ENCODE measurements around the gene EML6. TPM values are rescaled to one million over a fixed set of nuclear protein-coding genes. Genes with fewer than 3 reads are reported as not detected.

The EML6 gene
- total RNA-seq, 1 experiment from 2014 or later = 1.6 TPM

- DNase-seq (ENCODE audit: low read depth) = no peak
Measured at GRCh38 chr2:54706622-54707021, 16.8 kb upstream of the EML6 start.

- DNase-seq (ENCODE audit: low read depth) = no peak
Measured at GRCh38 chr2:54708584-54709335, 14.7 kb upstream of the EML6 start.

GRCh38 chr2:54709336-54709809 lies 14.1 kb upstream of the EML6 start:
- DNase-seq (ENCODE audit: low read depth) = no peak

GRCh38 chr2:54710216-54710615 lies 13.2 kb upstream of the EML6 start:
- DNase-seq (ENCODE audit: low read depth) = no peak

GRCh38 chr2:54712516-54712915 lies 10.9 kb upstream of the EML6 start:
- DNase-seq (ENCODE audit: low read depth) = no peak

GRCh38 chr2:54714996-54715395 lies 8.5 kb upstream of the EML6 start:
- DNase-seq (ENCODE audit: low read depth) = no peak

- no peak for DNase-seq (ENCODE audit: low read depth)
Measured at GRCh38 chr2:54716375-54716774, 7.1 kb upstream of the EML6 start.

- DNase-seq (ENCODE audit: low read depth) = peak; percentile 12
Measured at GRCh38 chr2:54720563-54720962, 2.9 kb upstream of the EML6 start.

GRCh38 chr2:54722641-54723040 lies 821 bp upstream of the EML6 start:
- peak; percentile 47 for DNase-seq (ENCODE audit: low read depth)

GRCh38 chr2:54723996-54724559 lies 616 bp downstream of the EML6 start:
- peak; percentile 36 for DNase-seq (ENCODE audit: low read depth)

- peak; percentile 18 for DNase-seq (ENCODE audit: low read depth)
Measured at GRCh38 chr2:54724560-54725342, 1.3 kb downstream of the EML6 start.

- DNase-seq (ENCODE audit: low read depth) = no peak
Measured at GRCh38 chr2:54725343-54726099, 2.1 kb downstream of the EML6 start.

- no peak for DNase-seq (ENCODE audit: low read depth)
Measured at GRCh38 chr2:54726431-54726830, 3.0 kb downstream of the EML6 start.

GRCh38 chr2:54726940-54727339 lies 3.5 kb downstream of the EML6 start:
- no peak for DNase-seq (ENCODE audit: low read depth)

- DNase-seq (ENCODE audit: low read depth) = peak; percentile 89
Measured at GRCh38 chr2:54728669-54729120, 5.2 kb downstream of the EML6 start.

GRCh38 chr2:54735636-54736035 lies 12.2 kb downstream of the EML6 start:
- DNase-seq (ENCODE audit: low read depth) = no peak

GRCh38 chr2:54738281-54738680 lies 14.8 kb downstream of the EML6 start:
- no peak for DNase-seq (ENCODE audit: low read depth)

- no peak for DNase-seq (ENCODE audit: low read depth)
Measured at GRCh38 chr2:54740333-54740732, 16.9 kb downstream of the EML6 start.

GRCh38 chr2:54741250-54741649 lies 17.8 kb downstream of the EML6 start:
- no peak for DNase-seq (ENCODE audit: low read depth)

GRCh38 chr2:54750040-54750439 lies 26.6 kb downstream of the EML6 start:
- peak; percentile 56 for DNase-seq (ENCODE audit: low read depth)

- no peak for DNase-seq (ENCODE audit: low read depth)
Measured at GRCh38 chr2:54752439-54752838, 29.0 kb downstream of the EML6 start.
